Thyroid gland (tissue), 4 donors: ENCODE measurements around the gene BCAS3. TPM values are rescaled to one million over a fixed set of nuclear protein-coding genes. Genes with fewer than 3 reads are reported as not detected.

ENCODE experiments used
- DNase-seq, 2 donors: peaks; one replicate each; pipeline ENCODE4 v3.0.0-alpha.2; 2019
- H3K27ac ChIP-seq, 3 donors: fragments of 200-600 bp; sonication (generic); 1 replicate in 2 of 3; 2 replicates in 1 of 3; pipeline ENCODE4 v1.5.1; 2016 to 2019; ENCODE audit warnings: mild to moderate bottlenecking in 1 of 3, moderate library complexity in 1 of 3
- H3K27me3 ChIP-seq: fragments of 200-600 bp; sonication (generic); one replicate; pipeline ENCODE4 v1.5.1; 2019
- H3K36me3 ChIP-seq, 2 donors: fragments of 200-600 bp; sonication (generic); one replicate each; pipeline ENCODE4 v1.5.1; 2016 to 2019
- H3K4me1 ChIP-seq, 2 donors: fragments of 200-600 bp; sonication (generic); one replicate each; pipeline ENCODE4 v1.5.1; 2017 to 2019
- H3K4me3 ChIP-seq, 3 donors: fragments of 200-600 bp; sonication (generic); replicated peaks in 1 of 3; 1 replicate in 2 of 3; 2 replicates in 1 of 3; pipeline ENCODE4 v1.5.1; 2016; ENCODE audit warnings: mild to moderate bottlenecking in 1 of 3
- H3K9me3 ChIP-seq: fragments of 200-600 bp; sonication (generic); one replicate; pipeline ENCODE4 v1.5.1; 2017
- POLR2A ChIP-seq, 2 donors: fragments of 450-650 bp; IDR thresholded peaks; one replicate each; pipeline ENCODE4 v1.6.1; 2017; ENCODE audit warnings: antibody characterized with exemption in 2 of 2, mild to moderate bottlenecking in 2 of 2, moderate library complexity in 1 of 2
- WGBS, 2 donors: methylation state at CpG; one replicate each; pipeline ENCODE4 v1.1.5; 2017; 5-methylcytosine and 5-hydroxymethylcytosine counted together
- intact Hi-C: fragments of 100-400 bp; cut with DNase I; formaldehyde crosslinking; loops from one replicate; pipeline ENCODE4 v1.15.1; 2023
- total RNA-seq, 4 donors: library from RNA; depleted of rRNA; stranded (reverse); fragments of >200 nt; gene quantifications; one replicate each; pipeline ENCODE4 v1.2.3, GENCODE V29; 2016
- TF ChIP-seq, protein P1 (sequence below), 6 experiments: fragments of 200-600 bp in 3 of 6; fragments of 450-650 bp in 3 of 6; sonication (generic) in 3 of 6; IDR thresholded peaks; one replicate each; pipeline ENCODE4 v1.5.1; 2016 to 2019; ENCODE audit warnings: antibody characterized with exemption in 6 of 6, mild to moderate bottlenecking in 2 of 6, inconsistent platforms in 1 of 6, moderate library complexity in 1 of 6

BCAS3 gene
- total RNA-seq, 4 donors from 2014 or later = 41.8 to 78.7 (median 51.6) TPM

GRCh38 chr17:61312406-61313295 lies 635.0 kb downstream of the BCAS3 start:
- peaks cover 32 to 42% of the 10 kb centered on the region in 2 donors for H3K4me1 ChIP-seq

GRCh38 chr17:61313461-61314326 lies 636.0 kb downstream of the BCAS3 start:
- no peaks in the 10 kb centered on the region for H3K9me3 ChIP-seq
- no peak overlapping the region for H3K4me3 ChIP-seq
- no peak for DNase-seq
- intact Hi-C loops = loop anchor here (5.0 kb wide), 1 partner anchor 111 kb away; no protein-coding TSS in a partner anchor
- 81 to 84% methylated on average over 21 of the region's 21 CpGs for WGBS, 2 donors
- peaks cover 32 to 36% of the 10 kb centered on the region in 2 donors for H3K4me1 ChIP-seq
- TF ChIP-seq, protein P1, sequence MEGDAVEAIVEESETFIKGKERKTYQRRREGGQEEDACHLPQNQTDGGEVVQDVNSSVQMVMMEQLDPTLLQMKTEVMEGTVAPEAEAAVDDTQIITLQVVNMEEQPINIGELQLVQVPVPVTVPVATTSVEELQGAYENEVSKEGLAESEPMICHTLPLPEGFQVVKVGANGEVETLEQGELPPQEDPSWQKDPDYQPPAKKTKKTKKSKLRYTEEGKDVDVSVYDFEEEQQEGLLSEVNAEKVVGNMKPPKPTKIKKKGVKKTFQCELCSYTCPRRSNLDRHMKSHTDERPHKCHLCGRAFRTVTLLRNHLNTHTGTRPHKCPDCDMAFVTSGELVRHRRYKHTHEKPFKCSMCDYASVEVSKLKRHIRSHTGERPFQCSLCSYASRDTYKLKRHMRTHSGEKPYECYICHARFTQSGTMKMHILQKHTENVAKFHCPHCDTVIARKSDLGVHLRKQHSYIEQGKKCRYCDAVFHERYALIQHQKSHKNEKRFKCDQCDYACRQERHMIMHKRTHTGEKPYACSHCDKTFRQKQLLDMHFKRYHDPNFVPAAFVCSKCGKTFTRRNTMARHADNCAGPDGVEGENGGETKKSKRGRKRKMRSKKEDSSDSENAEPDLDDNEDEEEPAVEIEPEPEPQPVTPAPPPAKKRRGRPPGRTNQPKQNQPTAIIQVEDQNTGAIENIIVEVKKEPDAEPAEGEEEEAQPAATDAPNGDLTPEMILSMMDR (IDR thresholded peaks at IDR 0.05) = no peak
- no peak for TF ChIP-seq POLR2A (IDR thresholded peaks at IDR 0.05)
- H3K36me3 ChIP-seq = no peaks in the 10 kb centered on the region
- no peaks in the 10 kb centered on the region for H3K27me3 ChIP-seq
- H3K27ac ChIP-seq = peak overlapping the region; percentile 0 to 75 (median 66)

More at GRCh38 chr17:61312406-61313295, 635.0 kb downstream of the BCAS3 start:
- no peak overlapping the region for H3K4me3 ChIP-seq
- no peaks in the 10 kb centered on the region for H3K36me3 ChIP-seq
- H3K27ac ChIP-seq = peak overlapping the region in 2 of 3 donors; percentile 66 to 75
- TF ChIP-seq, protein P1 (IDR thresholded peaks at IDR 0.05) = peak in 4 of 6 experiments; percentile 14 to 40 (median 30)
- TF ChIP-seq POLR2A (IDR thresholded peaks at IDR 0.05) = no peak
- no peaks in the 10 kb centered on the region for H3K27me3 ChIP-seq
- no peaks in the 10 kb centered on the region for H3K9me3 ChIP-seq
- intact Hi-C loops = loop anchor here (5.0 kb wide), 1 partner anchor 110 kb away; no protein-coding TSS in a partner anchor
- DNase-seq = peak; percentile 73 to 76
- 50 to 55% methylated on average over 14 to 15 of the region's 15 CpGs for WGBS, 2 donors

- no peaks in the 10 kb centered on the region for H3K27me3 ChIP-seq
- H3K36me3 ChIP-seq = no peaks in the 10 kb centered on the region
- peak; percentile 76 to 77 for DNase-seq
- peak overlapping the region in 2 of 3 donors; percentile 66 to 75 for H3K27ac ChIP-seq
- peaks cover 32 to 33% of the 10 kb centered on the region in 2 donors for H3K4me1 ChIP-seq
- H3K9me3 ChIP-seq = no peaks in the 10 kb centered on the region
- no peak overlapping the region for H3K4me3 ChIP-seq
- no peak for TF ChIP-seq POLR2A (IDR thresholded peaks at IDR 0.05)
- TF ChIP-seq, protein P1 (IDR thresholded peaks at IDR 0.05) = peak in 2 of 6 experiments; percentile 17 to 23
- intact Hi-C loops = loop anchor here (5.0 kb wide), 1 partner anchor 112 kb away; no protein-coding TSS in a partner anchor
- 60 to 61% methylated on average over 8 of the region's 8 CpGs for WGBS, 2 donors
Observed at GRCh38 chr17:61314368-61315078, 636.9 kb downstream of the BCAS3 start.

DNA sequence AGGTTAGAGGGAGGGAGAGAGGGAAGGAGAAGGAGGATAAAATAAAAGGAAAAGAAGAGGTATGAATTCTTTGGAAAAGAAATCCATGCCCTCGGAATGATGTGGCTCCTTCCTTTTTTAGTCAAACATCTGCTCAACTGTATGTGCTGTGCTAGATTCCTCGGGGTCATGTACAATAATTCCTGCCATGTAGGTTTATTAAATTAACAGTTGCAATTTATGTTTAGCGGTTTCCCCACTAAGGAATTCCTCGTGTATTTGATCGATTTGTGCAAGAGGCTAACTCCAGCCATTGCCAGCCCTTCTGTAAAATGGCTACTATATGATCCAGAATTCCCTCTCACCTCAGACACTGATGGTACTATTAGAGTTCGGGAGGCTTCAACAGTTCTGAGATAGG lies 639.0 kb downstream of the BCAS3 start:
- 93 to 96% methylated on average over 6 of the region's 6 CpGs for WGBS, 2 donors
- DNase-seq = no peak
- H3K36me3 ChIP-seq = no peaks in the 10 kb centered on the region
- peaks cover 32 to 33% of the 10 kb centered on the region in 2 donors for H3K4me1 ChIP-seq
- TF ChIP-seq POLR2A (IDR thresholded peaks at IDR 0.05) = no peak
- TF ChIP-seq, protein P1 (IDR thresholded peaks at IDR 0.05) = no peak
- no peak overlapping the region for H3K4me3 ChIP-seq
- intact Hi-C loops = no loop called here
- H3K9me3 ChIP-seq = no peaks in the 10 kb centered on the region
- no peaks in the 10 kb centered on the region for H3K27me3 ChIP-seq
- H3K27ac ChIP-seq = no peak overlapping the region
